H1 (cell line): ENCODE data around the gene SLC13A3. TPM values are rescaled to one million over a fixed set of nuclear protein-coding genes. Genes with fewer than 3 reads are reported as not detected.

ENCODE experiments used
- CTCF ChIA-PET: fragments of 300-600 bp; sonication (Branson Sonifier 250); formaldehyde crosslinking; loops from one replicate; lab custom pipeline; 2021; ENCODE audit not compliant: partially characterized antibody; lab: Charles Lee
- POLR2A ChIA-PET: fragments of 300-600 bp; sonication (Branson Sonifier 250); formaldehyde crosslinking; loops from one replicate; lab custom pipeline; 2021; ENCODE audit warnings: inconsistent platforms; ENCODE audit not compliant: partially characterized antibody; lab: Charles Lee
- DNase-seq, 2 experiments: peaks; one replicate each; pipeline versions ENCODE4 v3.0.0 to v3.0.0-alpha.2; 2010 to 2022; ENCODE audit warnings: low spot score in 2 of 2, low read depth in 1 of 2, mixed read lengths in 1 of 2
- FAIRE-seq: peaks from 2 replicates; lab custom pipeline; 2011; peaks lifted over from hg19 to GRCh38; lab: Jason Lieb, UNC
- H2AFZ ChIP-seq: 2 replicates; pipeline ENCODE4 v1.8.1; 2012; ENCODE audit warnings: low read length, inconsistent platforms
- H2AK5ac ChIP-seq: 2 replicates; pipeline ENCODE4 v1.6.1; 2013; ENCODE audit warnings: low read depth, low read length
- H2BK120ac ChIP-seq: replicated peaks from 2 replicates; pipeline ENCODE3; 2013; ENCODE audit warnings: low read depth, low read length, inconsistent platforms
- H2BK12ac ChIP-seq: 2 replicates; pipeline ENCODE4 v1.6.1; 2013; ENCODE audit warnings: low read depth, low read length
- H2BK15ac ChIP-seq: 2 replicates; pipeline ENCODE4 v1.6.1; 2013; ENCODE audit warnings: low read length
- H2BK20ac ChIP-seq: 2 replicates; pipeline ENCODE4 v1.6.1; 2013; ENCODE audit warnings: low read length
- H2BK5ac ChIP-seq: 2 replicates; pipeline ENCODE4 v1.6.1; 2013; ENCODE audit warnings: low read depth, low read length
- H3K14ac ChIP-seq: 2 replicates; pipeline ENCODE4 v1.6.1; 2013; ENCODE audit warnings: inconsistent platforms; ENCODE audit not compliant: insufficient read length
- H3K18ac ChIP-seq: 2 replicates; pipeline ENCODE4 v1.6.1; 2013; ENCODE audit warnings: low read length; ENCODE audit errors: extremely low read depth
- H3K23ac ChIP-seq: 2 replicates; pipeline ENCODE4 v1.6.1; 2013; ENCODE audit warnings: inconsistent platforms; ENCODE audit not compliant: insufficient read length
- H3K23me2 ChIP-seq: 2 replicates; pipeline ENCODE4 v1.6.1; 2013; ENCODE audit warnings: low read depth, low read length
- H3K27ac ChIP-seq: 2 replicates; pipeline ENCODE4 v1.6.1; 2011; ENCODE audit warnings: low read depth, low read length, inconsistent platforms
- H3K27me3 ChIP-seq, 4 experiments: replicated peaks in 1 of 4; 1 replicate in 1 of 4; 2 replicates in 3 of 4; pipeline versions ENCODE4 v1.6.1 to v1.8.1; 2011 to 2013; ENCODE audit warnings: low read length in 3 of 4, mild to moderate bottlenecking in 3 of 4, inconsistent platforms in 2 of 4, mixed read lengths in 2 of 4, moderate library complexity in 1 of 4; ENCODE audit not compliant: control insufficient read depth in 3 of 4, insufficient read depth in 3 of 4; ENCODE audit errors: extremely low read depth in 1 of 4
- H3K36me3 ChIP-seq, 4 experiments: 2 replicates each; pipeline versions ENCODE4 v1.6.1 to v1.8.1; 2011 to 2013; ENCODE audit warnings: mild to moderate bottlenecking in 4 of 4, low read length in 3 of 4, moderate library complexity in 2 of 4, control low read depth in 1 of 4, inconsistent platforms in 1 of 4; ENCODE audit not compliant: insufficient read depth in 4 of 4, control insufficient read depth in 2 of 4
- H3K4ac ChIP-seq: replicated peaks from 2 replicates; pipeline ENCODE3; 2013; ENCODE audit warnings: low read length, low read depth, mixed read lengths, inconsistent platforms; ENCODE audit not compliant: insufficient read length
- H3K4me1 ChIP-seq, 4 experiments: replicated peaks in 1 of 4; 1 replicate in 1 of 4; 2 replicates in 3 of 4; pipeline versions ENCODE4 v1.6.1 to v1.8.1; 2011 to 2013; ENCODE audit warnings: low read length in 3 of 4, inconsistent platforms in 2 of 4, mixed read lengths in 1 of 4; ENCODE audit not compliant: insufficient read depth in 4 of 4, control insufficient read depth in 3 of 4
- H3K4me2 ChIP-seq, 2 experiments: 2 replicates each; pipeline versions ENCODE4 v1.6.1 to v1.8.1; 2011 to 2013; ENCODE audit warnings: low read depth in 2 of 2, low read length in 2 of 2, control low read depth in 1 of 2, inconsistent platforms in 1 of 2, mild to moderate bottlenecking in 1 of 2; ENCODE audit not compliant: insufficient read depth in 1 of 2
- H3K4me3 ChIP-seq, 4 experiments: fragments of 200-600, 300-600 bp in 1 of 4; sonication (generic), shearing (Covaris generic), sonication (Bioruptor Twin) in 1 of 4; 2 replicates each; pipeline versions ENCODE4 v1.5.1 to v1.8.1; 2011 to 2016; ENCODE audit warnings: low read length in 4 of 4, low read depth in 3 of 4, control low read depth in 2 of 4, inconsistent platforms in 2 of 4, mild to moderate bottlenecking in 2 of 4, mixed read lengths in 1 of 4, moderate library complexity in 1 of 4; ENCODE audit not compliant: insufficient read depth in 2 of 4; ENCODE audit errors: extremely low read depth in 1 of 4
- H3K56ac ChIP-seq: replicated peaks from 2 replicates; pipeline ENCODE3; 2013; ENCODE audit warnings: low read depth, mild to moderate bottlenecking, mixed read lengths, low read length, inconsistent platforms; ENCODE audit not compliant: insufficient read length
- H3K79me1 ChIP-seq: 2 replicates; pipeline ENCODE4 v1.6.1; 2013; ENCODE audit warnings: low read depth, low read length, control low read depth
- H3K79me2 ChIP-seq, 2 experiments: 2 replicates each; pipeline versions ENCODE4 v1.6.1 to v1.8.1; 2012 to 2013; ENCODE audit warnings: low read length in 2 of 2, mild to moderate bottlenecking in 2 of 2, inconsistent platforms in 1 of 2; ENCODE audit not compliant: insufficient read depth in 2 of 2, control insufficient read depth in 1 of 2
- H3K9ac ChIP-seq, 4 experiments: replicated peaks in 1 of 4; 1 replicate in 1 of 4; 2 replicates in 3 of 4; pipeline versions ENCODE4 v1.6.1 to v1.8.1; 2011 to 2013; ENCODE audit warnings: low read depth in 3 of 4, low read length in 3 of 4, control low read depth in 2 of 4, mild to moderate bottlenecking in 2 of 4, moderate library complexity in 2 of 4, inconsistent platforms in 1 of 4; ENCODE audit errors: extremely low read depth in 1 of 4
- H3K9me3 ChIP-seq, 2 experiments: 2 replicates each; pipeline versions ENCODE4 v1.6.1 to v1.8.1; 2012 to 2013; ENCODE audit warnings: mild to moderate bottlenecking in 2 of 2, moderate library complexity in 2 of 2, control low read depth in 1 of 2, inconsistent platforms in 1 of 2, low read depth in 1 of 2, low read length in 1 of 2, mixed read lengths in 1 of 2; ENCODE audit not compliant: insufficient read depth in 2 of 2
- H4K20me1 ChIP-seq, 2 experiments: replicated peaks in 1 of 2; 2 replicates each; pipeline versions ENCODE3 to v1.8.1; 2011 to 2013; ENCODE audit warnings: inconsistent platforms in 2 of 2, low read length in 2 of 2, mild to moderate bottlenecking in 1 of 2; ENCODE audit not compliant: insufficient read depth in 2 of 2, control insufficient read depth in 1 of 2
- H4K5ac ChIP-seq: 2 replicates; pipeline ENCODE4 v1.6.1; 2013; ENCODE audit warnings: low read length, low read depth, mixed read lengths, inconsistent platforms; ENCODE audit not compliant: insufficient read length
- H4K8ac ChIP-seq: 2 replicates; pipeline ENCODE4 v1.8.0; 2013; ENCODE audit warnings: mild to moderate bottlenecking, moderate library complexity, low read length, inconsistent platforms; ENCODE audit not compliant: insufficient read depth; ENCODE audit errors: extremely low read depth
- H4K91ac ChIP-seq: replicated peaks from 2 replicates; pipeline ENCODE3; 2013; ENCODE audit warnings: low read length, mixed read lengths, inconsistent platforms; ENCODE audit not compliant: insufficient read length
- ASH2L ChIP-seq: fragments of 200-600, 300-600 bp; sonication (generic); IDR thresholded peaks from one replicate; pipeline ENCODE4 v1.7.1; 2017; ENCODE audit warnings: low read length
- BACH1 ChIP-seq: IDR thresholded peaks from 2 replicates; pipeline ENCODE4 v1.6.1; 2012; ENCODE audit warnings: low read length, improper control_type of control experiment
- KDM1A ChIP-seq: fragments of 200-600, 300-600 bp; sonication (generic); IDR thresholded peaks from 2 replicates; pipeline ENCODE4 v1.7.1; 2016; ENCODE audit warnings: mild to moderate bottlenecking, low read length, borderline replicate concordance
- MAFK ChIP-seq: IDR thresholded peaks from 2 replicates; pipeline ENCODE4 v1.6.1; 2012; ENCODE audit warnings: low read depth, mild to moderate bottlenecking, improper control_type of control experiment, low read length
- NANOG ChIP-seq: IDR thresholded peaks from 2 replicates; pipeline ENCODE4 v1.6.1; 2011; ENCODE audit warnings: low read length, low read depth, mild to moderate bottlenecking, inconsistent platforms; ENCODE audit not compliant: insufficient read depth, poor library complexity, severe bottlenecking
- RXRA ChIP-seq: IDR thresholded peaks from 2 replicates; pipeline ENCODE4 v1.6.1; 2011; ENCODE audit warnings: low read depth, mild to moderate bottlenecking, low read length, moderate library complexity; ENCODE audit not compliant: insufficient read depth
- WGBS, 2 experiments: shearing (Covaris generic) in 1 of 2; methylation state at CpG; one replicate each; pipeline versions ENCODE4 v1.1.6 to v1.1.7; 2013 to 2015; ENCODE audit warnings: low lambda C conversion rate in 2 of 2, mixed read lengths in 2 of 2, inconsistent platforms in 1 of 2, low coverage in 1 of 2, missing lambda C conversion rate in 1 of 2; ENCODE audit not compliant: insufficient replicate concordance in 2 of 2, insufficient coverage in 1 of 2, insufficient read length in 1 of 2; ENCODE audit errors: extremely low coverage in 1 of 2, missing lambda C conversion rate in 1 of 2; 5-methylcytosine and 5-hydroxymethylcytosine counted together
- polyA plus RNA-seq, 7 experiments: library from polyadenylated mRNA; depleted of rRNA in 3 of 7; stranded (reverse) in 5 of 7; unstranded in 2 of 7; fragments of >200 nt in 5 of 7; fragments of 200-250 nt in 2 of 7; gene quantifications; 1 replicate in 5 of 7; 2 replicates in 1 of 7; 4 replicates in 1 of 7; pipeline versions ENCODE4 v1.2.1 to v1.2.3, GENCODE V29; 2011 to 2013; ENCODE audit warnings: missing spikeins in 2 of 7, mixed read lengths in 2 of 7
- total RNA-seq: library from RNA; stranded (reverse); fragmentation: NEBNext Ultra II Directional; extraction: Animal tissue kit (Norgen Biotek cat#: 25700); gene quantifications from 2 replicates; pipeline ENCODE4 v1.2.1, GENCODE V29; 2021

SLC13A3 gene
- total and polyA plus RNA-seq, 2 of the 8 experiments (the other 6 are each of a cell fraction or from before 2014, with no cell fraction given), result 9.4 to 12.6 TPM

DNA sequence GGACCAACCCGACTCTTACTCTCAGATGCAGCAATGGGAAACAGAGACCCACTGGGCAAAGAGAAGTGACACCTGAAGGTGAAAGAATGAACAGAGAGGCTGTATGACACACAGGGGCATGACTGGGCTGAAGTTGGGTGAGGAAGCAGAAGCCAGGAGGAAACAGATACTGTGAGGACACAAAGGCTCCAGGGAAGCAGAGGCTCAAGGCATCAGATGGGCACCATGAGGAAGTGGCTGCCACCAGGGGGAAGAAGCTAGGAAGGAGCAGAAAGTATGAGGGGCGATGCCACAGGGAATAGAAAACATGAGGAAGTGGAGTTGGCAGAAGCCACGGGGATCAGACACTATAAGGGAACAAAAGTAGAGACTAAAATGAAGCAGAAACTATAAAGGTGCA is 69.9 kb downstream of the SLC13A3 start:
- H3K4me1 ChIP-seq, result peaks cover 5 to 17% (median 9%) of the 10 kb centered on the region in 4 experiments; a peak in 6 of 7 replicates
- 0 out of 2 replicates have a peak overlapping the region, but pooled peaks have one; percentile 0 for H2BK20ac ChIP-seq
- no peak overlapping the region for H4K5ac ChIP-seq
- H3K4me3 ChIP-seq, result no peak overlapping the region
- FAIRE-seq (no peak), DNase-seq (no peak)
- H3K79me2 ChIP-seq, result no peaks in the 10 kb centered on the region
- H4K8ac ChIP-seq, result no peak overlapping the region
- H3K18ac ChIP-seq, result no peak overlapping the region
- no peak overlapping the region for H2AK5ac ChIP-seq
- no peaks in the 10 kb centered on the region for H3K27me3 ChIP-seq
- H4K20me1 ChIP-seq, result no peaks in the 10 kb centered on the region
- no peaks in the 10 kb centered on the region for H3K36me3 ChIP-seq
- no peak overlapping the region for H3K23ac ChIP-seq
- H3K9me3 ChIP-seq, result peaks cover 8 to 10% of the 10 kb centered on the region in 2 experiments
- no peak overlapping the region for H3K4me2 ChIP-seq
- H2BK12ac ChIP-seq, result no peak overlapping the region
- H3K4ac ChIP-seq, result no peak overlapping the region
- WGBS, 2 experiments, result 81% methylated on average over 3 of the region's 3 CpGs; no CpG with 5 or more reads in 1 of the 2 experiments
- no peak overlapping the region for H2BK5ac ChIP-seq
- no peaks in the 10 kb centered on the region for H3K79me1 ChIP-seq
- H4K91ac ChIP-seq, result no peak overlapping the region
- no peak for TF ChIP-seq ASH2L
- no peak for TF ChIP-seq KDM1A
- no peak for TF ChIP-seq NANOG
- no peak for TF ChIP-seq RXRA
- no peak for TF ChIP-seq BACH1
- no peak for TF ChIP-seq MAFK
- no peaks in the 10 kb centered on the region for H3K23me2 ChIP-seq
- ChIA-PET CTCF (interaction anchor here (0.5 to 4.4 kb wide), 12 partner anchors 9 to 68 kb away, joined by 3 to 17 read pairs (median 4); no protein-coding TSS in a partner anchor), POLR2A (interaction anchor here (1.1 to 1.6 kb wide), 4 partner anchors 8 to 102 kb away, joined by 3 to 7 read pairs (median 4); partner anchors contain the start of gene SLC13A3)
- no peak overlapping the region for H3K9ac ChIP-seq
- no peak overlapping the region for H2BK120ac ChIP-seq
- no peak overlapping the region for H2BK15ac ChIP-seq
- no peak overlapping the region for H3K14ac ChIP-seq
- no peak overlapping the region for H2AFZ ChIP-seq
- H3K27ac ChIP-seq, result no peak overlapping the region
- no peak overlapping the region for H3K56ac ChIP-seq
